IMR-90 (cell line): ENCODE data around the gene COL1A1.

ENCODE experiments used
- CTCF ChIP-seq: conservative IDR thresholded peaks from 2 replicates; pipeline ENCODE4 v1.5.1; 2012; ENCODE audit warnings: mild to moderate bottlenecking, low read depth, low read length, improper control_type of control experiment
- MAFK ChIP-seq: IDR thresholded peaks from 2 replicates; pipeline ENCODE4 v1.6.1; 2012; ENCODE audit warnings: low read depth, low read length, improper control_type of control experiment
- POLR2A ChIP-seq: IDR thresholded peaks from 2 replicates; pipeline ENCODE4 v1.6.1; 2012; ENCODE audit warnings: mild to moderate bottlenecking, low read depth, low read length
- RAD21 ChIP-seq: IDR thresholded peaks from 2 replicates; pipeline ENCODE4 v1.6.1; 2012; ENCODE audit warnings: low read length, improper control_type of control experiment
- RFX5 ChIP-seq: IDR thresholded peaks from 2 replicates; pipeline ENCODE4 v1.8.0; 2012; ENCODE audit warnings: low read depth, mild to moderate bottlenecking, low read length, moderate library complexity
- USF2 ChIP-seq: fragments of 150-350 bp; IDR thresholded peaks from 2 replicates; pipeline ENCODE4 v1.6.1; 2017; ENCODE audit warnings: mild to moderate bottlenecking, antibody characterized with exemption, low read length, low read depth

- TF ChIP-seq POLR2A (no peak), CTCF (peak; percentile 27; the same call in 1 of the 2 replicates), MAFK (no peak), RFX5 (no peak), USF2 (no peak), RAD21 (peak; percentile 41; the same call in 1 of the 2 replicates)
Measured at GRCh38 chr17:50213026-50214022, 11.9 kb upstream of the COL1A1 start.
